AG04449 (cell line): ENCODE results near the gene FAM120C.

Source experiments
- CTCF ChIA-PET: fragments of 350-600 bp; formaldehyde crosslinking; extraction: SDS; loops from one replicate; lab custom pipeline; 2021; ENCODE audit warnings: antibody characterized with exemption; lab: Yijun Ruan, JAX
- POLR2A ChIA-PET: fragments of 400-600, 350-600 bp; formaldehyde crosslinking; extraction: SDS; loops from one replicate; lab custom pipeline; 2020; ENCODE audit warnings: antibody characterized with exemption, inconsistent platforms; lab: Yijun Ruan, JAX
- DNase-seq: peaks from one replicate; pipeline ENCODE4 v3.0.0-alpha.2; 2010; ENCODE audit warnings: low read depth, low spot score
- H3K4me3 ChIP-seq: 2 replicates; pipeline ENCODE4 v1.5.1; 2011; ENCODE audit warnings: low read depth, mild to moderate bottlenecking, control low read depth, low read length
- TF ChIP-seq, protein P1 (sequence below): IDR thresholded peaks from one replicate; pipeline ENCODE4 v1.5.1; 2011; ENCODE audit warnings: mild to moderate bottlenecking, moderate library complexity, low read length, control low read depth, inconsistent platforms; ENCODE audit not compliant: insufficient read depth; ENCODE audit errors: missing control alignments

FAM120C gene

DNA sequence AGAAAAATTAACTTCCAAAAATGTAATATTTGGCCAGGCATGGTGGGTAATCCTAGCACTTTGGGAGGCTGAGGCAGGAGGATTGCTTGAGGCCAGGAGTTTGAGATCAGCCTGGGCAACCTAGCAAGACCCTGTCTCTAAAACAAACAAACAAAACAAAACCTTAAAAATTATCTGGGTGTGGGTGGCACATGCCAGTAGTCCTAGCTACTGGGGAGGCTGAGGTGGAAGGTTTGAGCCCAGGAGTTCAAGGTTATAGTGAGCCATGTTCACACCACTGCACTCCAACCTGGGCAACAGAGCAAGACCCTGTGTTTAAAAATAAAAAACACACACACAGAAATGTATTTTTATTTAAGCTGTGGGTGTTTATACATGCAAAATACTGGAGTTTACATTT lies 12.0 kb downstream of the FAM120C start:
- H3K4me3 ChIP-seq: no peak overlapping the region

DNA sequence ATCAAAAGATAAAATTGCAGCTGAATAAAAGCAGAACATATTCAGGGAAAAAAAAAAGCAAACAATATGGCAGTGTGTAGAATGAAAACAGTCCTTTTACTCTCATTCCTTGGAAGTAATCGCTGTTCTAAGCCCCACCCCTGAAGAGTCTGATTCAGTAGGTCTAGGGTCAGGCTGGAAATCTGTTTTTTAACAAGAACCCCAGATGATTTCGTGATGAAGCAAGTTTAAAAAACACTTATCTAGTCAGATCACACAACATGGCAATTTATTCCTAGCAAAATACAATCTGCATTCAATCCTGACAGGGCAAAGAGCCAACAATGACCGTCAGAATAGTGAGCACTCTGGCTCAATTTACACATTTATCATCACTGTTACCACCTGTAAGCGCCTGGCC lies 16.1 kb downstream of the FAM120C start:
- H3K4me3 ChIP-seq: no peak overlapping the region
- DNase-seq: no peak
- ChIA-PET POLR2A (no interaction called here), CTCF (no interaction called here)
- TF ChIP-seq, protein P1, sequence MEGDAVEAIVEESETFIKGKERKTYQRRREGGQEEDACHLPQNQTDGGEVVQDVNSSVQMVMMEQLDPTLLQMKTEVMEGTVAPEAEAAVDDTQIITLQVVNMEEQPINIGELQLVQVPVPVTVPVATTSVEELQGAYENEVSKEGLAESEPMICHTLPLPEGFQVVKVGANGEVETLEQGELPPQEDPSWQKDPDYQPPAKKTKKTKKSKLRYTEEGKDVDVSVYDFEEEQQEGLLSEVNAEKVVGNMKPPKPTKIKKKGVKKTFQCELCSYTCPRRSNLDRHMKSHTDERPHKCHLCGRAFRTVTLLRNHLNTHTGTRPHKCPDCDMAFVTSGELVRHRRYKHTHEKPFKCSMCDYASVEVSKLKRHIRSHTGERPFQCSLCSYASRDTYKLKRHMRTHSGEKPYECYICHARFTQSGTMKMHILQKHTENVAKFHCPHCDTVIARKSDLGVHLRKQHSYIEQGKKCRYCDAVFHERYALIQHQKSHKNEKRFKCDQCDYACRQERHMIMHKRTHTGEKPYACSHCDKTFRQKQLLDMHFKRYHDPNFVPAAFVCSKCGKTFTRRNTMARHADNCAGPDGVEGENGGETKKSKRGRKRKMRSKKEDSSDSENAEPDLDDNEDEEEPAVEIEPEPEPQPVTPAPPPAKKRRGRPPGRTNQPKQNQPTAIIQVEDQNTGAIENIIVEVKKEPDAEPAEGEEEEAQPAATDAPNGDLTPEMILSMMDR: no peak

More for the DNA sequence above, 12.0 kb downstream of the FAM120C start:
- TF ChIP-seq, protein P1: no peak
- ChIA-PET POLR2A (no interaction called here), CTCF (interaction anchor here (1.3 kb wide), 1 partner anchor 269 kb away, joined by 3 read pairs; the partner anchor contains the start of gene TSR2)
- no peak for DNase-seq

DNA sequence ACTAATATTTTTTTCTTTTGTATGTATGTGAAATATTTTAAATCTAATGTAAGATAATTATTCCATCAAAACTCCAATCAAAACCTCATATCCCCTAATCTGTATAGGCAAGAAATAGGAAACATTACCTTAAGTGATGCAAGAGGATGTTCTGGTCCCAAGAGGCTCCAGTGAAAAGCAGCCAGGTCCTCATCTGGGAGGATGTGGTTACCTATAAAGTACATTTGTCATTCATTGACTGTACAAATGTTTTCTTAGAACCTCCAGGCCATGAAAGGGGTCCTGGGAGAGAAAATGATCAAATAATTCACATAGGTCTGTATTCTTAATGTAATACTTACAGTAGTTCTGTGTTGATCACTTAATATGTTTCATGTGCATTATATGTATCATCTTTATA lies 25.5 kb downstream of the FAM120C start:
- CTCF ChIA-PET: no interaction called here
- POLR2A ChIA-PET: no interaction called here
- TF ChIP-seq, protein P1: no peak
- DNase-seq: no peak
- H3K4me3 ChIP-seq: no peak overlapping the region

DNA sequence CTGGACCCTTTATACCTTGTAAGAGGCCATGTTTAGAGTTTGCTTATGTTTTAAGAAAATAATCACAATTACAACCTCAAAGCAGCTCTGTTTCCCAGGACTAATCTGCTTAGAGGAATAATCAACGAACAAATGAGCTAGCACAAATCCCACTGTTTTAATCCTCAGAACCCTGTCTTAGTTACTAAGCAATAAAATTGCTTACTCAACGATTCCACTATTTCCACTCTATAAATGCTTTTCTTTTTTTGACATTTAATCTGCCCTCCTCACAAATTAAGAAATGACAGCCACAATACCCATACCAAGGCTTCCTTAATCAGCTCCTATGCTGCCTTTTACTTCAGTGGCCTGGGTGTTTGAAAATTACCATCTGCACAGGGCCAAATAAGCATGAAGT lies 48.8 kb downstream of the FAM120C start:
- no peak for DNase-seq
- TF ChIP-seq, protein P1: no peak
- no peak overlapping the region for H3K4me3 ChIP-seq
- CTCF ChIA-PET: no interaction called here
- POLR2A ChIA-PET: no interaction called here

DNA sequence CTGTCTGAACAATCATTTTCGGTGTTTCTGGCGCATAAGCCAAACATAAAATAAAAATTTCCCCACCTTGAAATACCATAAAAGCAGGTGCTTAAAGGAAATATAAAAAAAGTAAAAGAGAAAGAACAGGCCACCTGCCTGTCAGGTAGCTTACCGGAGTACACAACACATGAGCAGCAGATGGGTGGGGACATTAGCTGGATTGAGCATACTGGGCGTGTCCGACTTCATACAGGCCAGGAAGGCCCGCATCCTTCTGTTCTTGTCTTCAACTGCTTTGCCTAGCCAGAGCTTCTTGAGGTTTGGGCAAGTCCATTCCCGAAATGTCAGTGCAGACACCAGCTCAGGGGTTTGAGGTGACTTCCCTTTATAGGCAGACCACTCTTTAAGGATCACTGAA lies 66.7 kb downstream of the FAM120C start:
- no peak overlapping the region for H3K4me3 ChIP-seq
- CTCF ChIA-PET: no interaction called here
- TF ChIP-seq, protein P1: no peak
- DNase-seq: no peak
- POLR2A ChIA-PET: no interaction called here

DNA sequence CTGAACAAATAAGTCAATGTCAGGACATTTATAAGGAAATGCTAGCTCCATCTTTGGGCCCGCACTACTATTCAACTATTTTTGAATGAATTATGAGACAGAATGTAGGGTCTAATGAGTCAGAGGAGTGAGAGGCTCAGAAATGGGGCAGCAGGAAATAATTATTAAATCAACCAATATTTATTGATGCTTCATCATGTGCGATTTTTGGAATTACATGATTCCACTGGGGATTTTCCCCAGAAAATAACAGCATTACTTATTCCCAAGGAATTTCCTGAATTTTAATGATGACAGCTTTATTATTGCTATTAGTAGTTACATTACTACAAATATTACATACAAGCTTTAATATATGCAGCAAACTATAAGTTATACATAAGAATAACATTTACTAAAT lies 89.5 kb downstream of the FAM120C start:
- ChIA-PET CTCF (interaction anchor here (1.1 to 1.4 kb wide), 2 partner anchors 17 to 27 kb away, joined by 3 to 5 read pairs; no protein-coding TSS in a partner anchor), POLR2A (no interaction called here)
- no peak for DNase-seq
- TF ChIP-seq, protein P1: no peak
- H3K4me3 ChIP-seq: no peak overlapping the region
